HCT116 (cell line): ENCODE data around the gene RGS17. TPM values are rescaled to one million over a fixed set of nuclear protein-coding genes. Genes with fewer than 3 reads are reported as not detected.

ENCODE experiments used
- ATAC-seq: fragments of 200-7000 bp; cut with Tn5 transposase; 2 replicates; pipeline ENCODE4 v1.9.1; 2020; ENCODE audit warnings: mild to moderate bottlenecking, moderate library complexity
- BruUV-seq: library from RNA; stranded (reverse); fragments of 400-500 nt; replicated peaks from 2 replicates; lab custom pipeline; 2021; lab: Mats Ljungman, UMichigan
- CTCF ChIA-PET: fragments of 300-600 bp; sonication (Branson Sonifier 250); formaldehyde crosslinking; loops from one replicate; lab custom pipeline; 2021; ENCODE audit warnings: antibody characterized with exemption; lab: Charles Lee
- POLR2A ChIA-PET: fragments of 300-600, 350-600 bp; sonication (Branson Sonifier 250); formaldehyde crosslinking; loops from one replicate; lab custom pipeline; 2021; ENCODE audit warnings: antibody characterized with exemption; lab: Charles Lee
- RAD21 ChIA-PET, 2 experiments: fragments of 300-600 bp; sonication (Branson Sonifier 250); formaldehyde crosslinking; loops; one replicate each; lab custom pipeline; 2023; ENCODE audit warnings: low total read pairs in 2 of 2; ENCODE audit not compliant: uncharacterized antibody in 2 of 2, unreplicated experiment in 2 of 2, low non-redundant PET in 1 of 2; lab: Charles Lee
- DNase-seq: peaks from one replicate; pipeline ENCODE4 v3.0.0-alpha.2; 2010; ENCODE audit warnings: low read depth, low spot score
- H2AFZ ChIP-seq: fragments of 200-600 bp; shearing (Covaris generic), sonication (generic); 2 replicates; pipeline ENCODE4 v1.6.1; 2017; ENCODE audit warnings: low read depth, mixed run types, mixed read lengths, antibody characterized with exemption, low read length; ENCODE audit not compliant: poor library complexity, severe bottlenecking
- H3K27ac ChIP-seq: 2 replicates; pipeline ENCODE4 v1.5.1; 2012; ENCODE audit warnings: low read depth, low read length
- H3K27me3 ChIP-seq: fragments of 200-600 bp; sonication (generic); 2 replicates; pipeline ENCODE4 v1.6.1; 2016; ENCODE audit warnings: mixed run types, low read length, mixed read lengths; ENCODE audit not compliant: insufficient read depth
- H3K36me3 ChIP-seq, 2 experiments: fragments of 200-500 bp in 1 of 2; fragments of 200-600 bp in 1 of 2; sonication (Bioruptor generic) in 1 of 2; sonication (generic) in 1 of 2; 2 replicates each; pipeline versions ENCODE4 v1.5.1 to v1.6.1; 2014 to 2016; ENCODE audit warnings: low read length in 2 of 2, inconsistent platforms in 1 of 2, mixed read lengths in 1 of 2, mixed run types in 1 of 2; ENCODE audit not compliant: insufficient read depth in 2 of 2, control insufficient read depth in 1 of 2
- H3K4me1 ChIP-seq, 2 experiments: fragments of 200-600 bp in 1 of 2; sonication (generic) in 1 of 2; 2 replicates each; pipeline versions ENCODE4 v1.5.1 to v1.6.1; 2012 to 2017; ENCODE audit warnings: low read length in 2 of 2, inconsistent platforms in 1 of 2, mild to moderate bottlenecking in 1 of 2, mixed read lengths in 1 of 2, mixed run types in 1 of 2, moderate library complexity in 1 of 2; ENCODE audit not compliant: insufficient read depth in 2 of 2, control insufficient read depth in 1 of 2
- H3K4me2 ChIP-seq: fragments of 200-600 bp; sonication (generic); 2 replicates; pipeline ENCODE4 v1.6.1; 2017; ENCODE audit warnings: mixed run types, low read length, mixed read lengths
- H3K4me3 ChIP-seq, 2 experiments: fragments of 200-600 bp in 1 of 2; sonication (generic) in 1 of 2; replicated peaks in 1 of 2; 2 replicates each; pipeline ENCODE4 v1.5.1; 2011 to 2016; ENCODE audit warnings: low read length in 2 of 2, control low read depth in 1 of 2, low read depth in 1 of 2, mild to moderate bottlenecking in 1 of 2, mixed read lengths in 1 of 2, mixed run types in 1 of 2
- H3K79me2 ChIP-seq: fragments of 200-600 bp; sonication (generic); 2 replicates; pipeline ENCODE4 v1.6.1; 2017; ENCODE audit warnings: mild to moderate bottlenecking, mixed run types, low read length, moderate library complexity, mixed read lengths; ENCODE audit not compliant: insufficient read depth
- H3K9ac ChIP-seq: fragments of 200-600 bp; sonication (generic); 2 replicates; pipeline ENCODE4 v1.6.1; 2016; ENCODE audit warnings: low read length, mixed read lengths
- H3K9me2 ChIP-seq: fragments of 200-600 bp; sonication (generic), shearing (Covaris generic); 2 replicates; pipeline ENCODE4 v1.6.1; 2017; ENCODE audit warnings: mixed run types, mild to moderate bottlenecking, moderate library complexity; ENCODE audit not compliant: insufficient read depth
- H3K9me3 ChIP-seq, 2 experiments: fragments of 200-500 bp in 1 of 2; fragments of 200-600 bp in 1 of 2; sonication (Bioruptor generic) in 1 of 2; sonication (generic) in 1 of 2; 2 replicates each; pipeline ENCODE4 v1.6.1; 2014 to 2017; ENCODE audit warnings: low read length in 2 of 2, mixed read lengths in 2 of 2, inconsistent platforms in 1 of 2, low read depth in 1 of 2, mild to moderate bottlenecking in 1 of 2, mixed run types in 1 of 2, moderate library complexity in 1 of 2; ENCODE audit not compliant: control insufficient read depth in 1 of 2, insufficient read depth in 1 of 2
- H4K20me1 ChIP-seq: fragments of 200-600 bp; sonication (generic), shearing (Covaris generic); 2 replicates; pipeline ENCODE4 v1.6.1; 2017; ENCODE audit warnings: mixed run types, mild to moderate bottlenecking, moderate library complexity; ENCODE audit not compliant: insufficient read depth
- CBX3 ChIP-seq: IDR thresholded peaks from 2 replicates; pipeline ENCODE4 v1.6.1; 2012; ENCODE audit warnings: low read depth
- CEBPB ChIP-seq: IDR thresholded peaks from 2 replicates; pipeline ENCODE4 v1.6.1; 2012; ENCODE audit warnings: low read depth
- EGR1 ChIP-seq: IDR thresholded peaks from 2 replicates; pipeline ENCODE4 v1.6.1; 2012; ENCODE audit warnings: low read depth
- ELF1 ChIP-seq: IDR thresholded peaks from 2 replicates; pipeline ENCODE4 v1.6.1; 2012; ENCODE audit warnings: low read depth, borderline replicate concordance
- EZH2 ChIP-seq: fragments of 200-600 bp; sonication (generic); IDR thresholded peaks from 2 replicates; pipeline ENCODE4 v1.6.1; 2017; ENCODE audit warnings: antibody characterized with exemption, mixed run types
- EZH2phosphoT487 ChIP-seq: fragments of 200-600 bp; IDR thresholded peaks from 2 replicates; pipeline ENCODE4 v1.6.1; 2018; ENCODE audit warnings: antibody characterized with exemption, borderline replicate concordance
- FOSL1 ChIP-seq: IDR thresholded peaks from 2 replicates; pipeline ENCODE4 v1.6.1; 2012; ENCODE audit warnings: low read depth
- POLR2A ChIP-seq: IDR thresholded peaks from 2 replicates; pipeline ENCODE4 v1.7.0; 2011; ENCODE audit warnings: borderline replicate concordance; ENCODE audit not compliant: insufficient read depth, insufficient read length; ENCODE audit errors: extremely low read depth
- POLR2AphosphoS5 ChIP-seq: IDR thresholded peaks from 2 replicates; pipeline ENCODE4 v1.6.1; 2011; ENCODE audit warnings: mild to moderate bottlenecking, low read depth, low read length, moderate library complexity
- SIN3A ChIP-seq: IDR thresholded peaks from 2 replicates; pipeline ENCODE4 v1.6.1; 2012; ENCODE audit warnings: low read depth
- SP1 ChIP-seq: IDR thresholded peaks from 2 replicates; pipeline ENCODE4 v1.6.1; 2012; ENCODE audit warnings: low read depth
- SRF ChIP-seq: IDR thresholded peaks from 2 replicates; pipeline ENCODE4 v1.6.1; 2012; ENCODE audit warnings: low read depth
- TCF7L2 ChIP-seq: IDR thresholded peaks from 2 replicates; pipeline ENCODE4 v1.7.0; 2011; ENCODE audit warnings: borderline replicate concordance, inconsistent platforms; ENCODE audit not compliant: insufficient read depth, insufficient read length; ENCODE audit errors: extremely low read depth
- YY1 ChIP-seq: IDR thresholded peaks from 2 replicates; pipeline ENCODE4 v1.6.1; 2011; ENCODE audit warnings: low read length, low read depth, moderate library complexity, mild to moderate bottlenecking; ENCODE audit not compliant: insufficient replicate concordance; ENCODE audit errors: extremely low read depth
- ZFX ChIP-seq: fragments of 450-650 bp; IDR thresholded peaks from 2 replicates; pipeline ENCODE4 v1.6.1; 2017
- intact Hi-C: fragments of 100-400 bp; cut with micrococcal nuclease; formaldehyde crosslinking; loops from 2 replicates; pipeline ENCODE4 v1.10.0; 2022
- total RNA-seq: library from RNA; stranded (reverse); gene quantifications from one replicate; pipeline ENCODE4 v1.2.1, GENCODE V29; 2021; ENCODE audit not compliant: unreplicated experiment
- TF ChIP-seq, protein P1 (sequence below): IDR thresholded peaks from 2 replicates; pipeline ENCODE4 v1.6.1; 2012
- TF ChIP-seq, protein P2 (sequence below), 3 experiments: fragments of 200-600 bp in 1 of 3; sonication (generic) in 1 of 3; IDR thresholded peaks in 2 of 3; conservative IDR thresholded peaks in 1 of 3; 2 replicates each; pipeline ENCODE4 v1.5.1; 2012 to 2017; ENCODE audit warnings: low read depth in 2 of 3, low read length in 2 of 3, antibody characterized with exemption in 1 of 3, borderline replicate concordance in 1 of 3, control low read depth in 1 of 3, mild to moderate bottlenecking in 1 of 3, mixed read lengths in 1 of 3, mixed run types in 1 of 3, moderate library complexity in 1 of 3; ENCODE audit not compliant: insufficient read depth in 1 of 3
- TF ChIP-seq, protein P3 (sequence below): IDR thresholded peaks from 2 replicates; pipeline ENCODE4 v1.6.1; 2011; ENCODE audit warnings: mild to moderate bottlenecking, low read length, moderate library complexity; ENCODE audit not compliant: insufficient replicate concordance; ENCODE audit errors: extremely low read depth
- TF ChIP-seq, protein P4 (sequence below): IDR thresholded peaks from 2 replicates; pipeline ENCODE4 v1.6.1; 2012; ENCODE audit warnings: low read depth

RGS17 gene
- total RNA-seq, 1 experiment from 2014 or later, result 3.9 TPM

DNA sequence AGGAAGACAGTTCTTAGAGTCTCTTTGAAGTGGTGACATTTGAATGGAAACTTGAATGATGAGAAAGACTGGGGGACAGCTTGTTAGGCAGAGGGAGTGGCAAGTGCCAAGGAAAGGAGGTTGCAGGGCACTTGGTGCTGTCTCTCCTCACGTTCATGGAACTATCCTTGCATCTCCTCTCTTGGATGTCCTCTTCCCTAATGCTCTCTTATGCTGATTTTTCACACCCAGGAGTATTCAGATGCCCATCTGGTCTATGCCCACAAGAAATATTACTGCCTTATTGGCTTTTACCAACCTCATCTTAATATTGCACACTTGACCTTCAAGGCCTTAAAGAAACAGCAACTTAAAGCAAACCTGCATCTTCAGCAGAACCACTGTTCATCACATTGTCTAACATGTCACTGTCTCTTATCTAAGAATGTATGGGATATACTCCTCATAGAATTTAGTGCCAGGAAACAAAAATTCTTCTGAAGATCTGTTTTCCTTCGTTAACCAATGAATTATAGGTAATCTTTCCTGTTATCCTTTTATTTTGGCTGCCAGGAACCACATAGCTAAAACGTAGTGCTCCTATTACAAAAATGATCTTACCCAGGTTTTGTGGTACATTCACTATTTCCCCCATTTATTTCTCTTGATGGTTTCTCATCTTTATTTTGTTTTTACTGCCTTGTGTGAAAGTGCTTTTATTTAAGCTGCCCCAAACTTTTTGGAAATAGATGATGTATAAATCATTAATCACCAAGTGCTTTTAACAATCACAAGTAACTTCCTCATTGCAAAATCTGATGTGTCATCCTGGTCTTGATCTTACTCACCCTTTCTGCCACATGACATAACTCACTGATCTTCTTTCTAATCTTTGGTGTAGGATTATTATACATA lies 12.8 kb downstream of the RGS17 start:
- intact Hi-C loops, result no loop called here
- Histone ChIP-seq H4K20me1 (no peaks in the 10 kb centered on the region), H2AFZ (no peak overlapping the region), H3K9ac (no peak overlapping the region), H3K4me1 (peaks cover 0 to 15% of the 10 kb centered on the region in 2 experiments; a peak in 2 of 4 replicates), H3K36me3 (no peaks in the 10 kb centered on the region), H3K4me2 (peak overlapping the region; percentile 33), H3K79me2 (no peaks in the 10 kb centered on the region), H3K9me3 (no peaks in the 10 kb centered on the region), H3K9me2 (no peaks in the 10 kb centered on the region), H3K27me3 (no peaks in the 10 kb centered on the region), H3K4me3 (no peak overlapping the region), H3K27ac (no peak overlapping the region)
- ChIA-PET CTCF (no interaction called here), POLR2A (no interaction called here), RAD21 (no interaction called here)
- DNase-seq, result peak; percentile 21
- no peak for ATAC-seq
- BruUV-seq, result no TSS peak
- peak; percentile 95 for TF ChIP-seq CEBPB
- TF ChIP-seq YY1, result no peak
- TF ChIP-seq EZH2phosphoT487, result no peak
- no peak for TF ChIP-seq ZFX
- 0 out of 2 replicates have a peak, but pooled peaks have one; percentile 49 for TF ChIP-seq SIN3A
- TF ChIP-seq, protein P1, sequence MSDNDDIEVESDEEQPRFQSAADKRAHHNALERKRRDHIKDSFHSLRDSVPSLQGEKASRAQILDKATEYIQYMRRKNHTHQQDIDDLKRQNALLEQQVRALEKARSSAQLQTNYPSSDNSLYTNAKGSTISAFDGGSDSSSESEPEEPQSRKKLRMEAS, result peak; percentile 35; the same call in 1 of the 2 replicates
- TF ChIP-seq, protein P2, sequence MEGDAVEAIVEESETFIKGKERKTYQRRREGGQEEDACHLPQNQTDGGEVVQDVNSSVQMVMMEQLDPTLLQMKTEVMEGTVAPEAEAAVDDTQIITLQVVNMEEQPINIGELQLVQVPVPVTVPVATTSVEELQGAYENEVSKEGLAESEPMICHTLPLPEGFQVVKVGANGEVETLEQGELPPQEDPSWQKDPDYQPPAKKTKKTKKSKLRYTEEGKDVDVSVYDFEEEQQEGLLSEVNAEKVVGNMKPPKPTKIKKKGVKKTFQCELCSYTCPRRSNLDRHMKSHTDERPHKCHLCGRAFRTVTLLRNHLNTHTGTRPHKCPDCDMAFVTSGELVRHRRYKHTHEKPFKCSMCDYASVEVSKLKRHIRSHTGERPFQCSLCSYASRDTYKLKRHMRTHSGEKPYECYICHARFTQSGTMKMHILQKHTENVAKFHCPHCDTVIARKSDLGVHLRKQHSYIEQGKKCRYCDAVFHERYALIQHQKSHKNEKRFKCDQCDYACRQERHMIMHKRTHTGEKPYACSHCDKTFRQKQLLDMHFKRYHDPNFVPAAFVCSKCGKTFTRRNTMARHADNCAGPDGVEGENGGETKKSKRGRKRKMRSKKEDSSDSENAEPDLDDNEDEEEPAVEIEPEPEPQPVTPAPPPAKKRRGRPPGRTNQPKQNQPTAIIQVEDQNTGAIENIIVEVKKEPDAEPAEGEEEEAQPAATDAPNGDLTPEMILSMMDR (IDR thresholded peaks at IDR 0.05 in 2 of 3, conservative IDR thresholded peaks at IDR 0.05 in 1 of 3; ENCODE audit: borderline replicate concordance in 1 of 3, insufficient read depth in 1 of 3, low read depth in 2 of 3, low read length in 2 of 3), result no peak
- peak; percentile 61; the same call in 1 of the 2 replicates for TF ChIP-seq CBX3
- TF ChIP-seq, protein P3, sequence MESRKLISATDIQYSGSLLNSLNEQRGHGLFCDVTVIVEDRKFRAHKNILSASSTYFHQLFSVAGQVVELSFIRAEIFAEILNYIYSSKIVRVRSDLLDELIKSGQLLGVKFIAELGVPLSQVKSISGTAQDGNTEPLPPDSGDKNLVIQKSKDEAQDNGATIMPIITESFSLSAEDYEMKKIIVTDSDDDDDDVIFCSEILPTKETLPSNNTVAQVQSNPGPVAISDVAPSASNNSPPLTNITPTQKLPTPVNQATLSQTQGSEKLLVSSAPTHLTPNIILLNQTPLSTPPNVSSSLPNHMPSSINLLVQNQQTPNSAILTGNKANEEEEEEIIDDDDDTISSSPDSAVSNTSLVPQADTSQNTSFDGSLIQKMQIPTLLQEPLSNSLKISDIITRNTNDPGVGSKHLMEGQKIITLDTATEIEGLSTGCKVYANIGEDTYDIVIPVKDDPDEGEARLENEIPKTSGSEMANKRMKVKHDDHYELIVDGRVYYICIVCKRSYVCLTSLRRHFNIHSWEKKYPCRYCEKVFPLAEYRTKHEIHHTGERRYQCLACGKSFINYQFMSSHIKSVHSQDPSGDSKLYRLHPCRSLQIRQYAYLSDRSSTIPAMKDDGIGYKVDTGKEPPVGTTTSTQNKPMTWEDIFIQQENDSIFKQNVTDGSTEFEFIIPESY, result no peak
- TF ChIP-seq POLR2AphosphoS5, result no peak
- no peak for TF ChIP-seq TCF7L2
- 0 out of 2 replicates have a peak, but pooled peaks have one; percentile 17 for TF ChIP-seq ELF1
- peak; percentile 67 for TF ChIP-seq SP1
- 0 out of 2 replicates have a peak, but pooled peaks have one; percentile 23 for TF ChIP-seq SRF
- TF ChIP-seq EZH2, result no peak
- TF ChIP-seq, protein P4, sequence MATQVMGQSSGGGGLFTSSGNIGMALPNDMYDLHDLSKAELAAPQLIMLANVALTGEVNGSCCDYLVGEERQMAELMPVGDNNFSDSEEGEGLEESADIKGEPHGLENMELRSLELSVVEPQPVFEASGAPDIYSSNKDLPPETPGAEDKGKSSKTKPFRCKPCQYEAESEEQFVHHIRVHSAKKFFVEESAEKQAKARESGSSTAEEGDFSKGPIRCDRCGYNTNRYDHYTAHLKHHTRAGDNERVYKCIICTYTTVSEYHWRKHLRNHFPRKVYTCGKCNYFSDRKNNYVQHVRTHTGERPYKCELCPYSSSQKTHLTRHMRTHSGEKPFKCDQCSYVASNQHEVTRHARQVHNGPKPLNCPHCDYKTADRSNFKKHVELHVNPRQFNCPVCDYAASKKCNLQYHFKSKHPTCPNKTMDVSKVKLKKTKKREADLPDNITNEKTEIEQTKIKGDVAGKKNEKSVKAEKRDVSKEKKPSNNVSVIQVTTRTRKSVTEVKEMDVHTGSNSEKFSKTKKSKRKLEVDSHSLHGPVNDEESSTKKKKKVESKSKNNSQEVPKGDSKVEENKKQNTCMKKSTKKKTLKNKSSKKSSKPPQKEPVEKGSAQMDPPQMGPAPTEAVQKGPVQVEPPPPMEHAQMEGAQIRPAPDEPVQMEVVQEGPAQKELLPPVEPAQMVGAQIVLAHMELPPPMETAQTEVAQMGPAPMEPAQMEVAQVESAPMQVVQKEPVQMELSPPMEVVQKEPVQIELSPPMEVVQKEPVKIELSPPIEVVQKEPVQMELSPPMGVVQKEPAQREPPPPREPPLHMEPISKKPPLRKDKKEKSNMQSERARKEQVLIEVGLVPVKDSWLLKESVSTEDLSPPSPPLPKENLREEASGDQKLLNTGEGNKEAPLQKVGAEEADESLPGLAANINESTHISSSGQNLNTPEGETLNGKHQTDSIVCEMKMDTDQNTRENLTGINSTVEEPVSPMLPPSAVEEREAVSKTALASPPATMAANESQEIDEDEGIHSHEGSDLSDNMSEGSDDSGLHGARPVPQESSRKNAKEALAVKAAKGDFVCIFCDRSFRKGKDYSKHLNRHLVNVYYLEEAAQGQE, result no peak
- peak; percentile 79 for TF ChIP-seq FOSL1
- TF ChIP-seq POLR2A, result no peak
- no peak for TF ChIP-seq EGR1
